Measurements from ENCODE around the gene JUNB. TPM values are rescaled to one million over a fixed set of nuclear protein-coding genes. Genes with fewer than 3 reads are reported as not detected.

JUNB gene
- total RNA-seq, 1 experiment from 2014 or later, result 116 TPM

DNA sequence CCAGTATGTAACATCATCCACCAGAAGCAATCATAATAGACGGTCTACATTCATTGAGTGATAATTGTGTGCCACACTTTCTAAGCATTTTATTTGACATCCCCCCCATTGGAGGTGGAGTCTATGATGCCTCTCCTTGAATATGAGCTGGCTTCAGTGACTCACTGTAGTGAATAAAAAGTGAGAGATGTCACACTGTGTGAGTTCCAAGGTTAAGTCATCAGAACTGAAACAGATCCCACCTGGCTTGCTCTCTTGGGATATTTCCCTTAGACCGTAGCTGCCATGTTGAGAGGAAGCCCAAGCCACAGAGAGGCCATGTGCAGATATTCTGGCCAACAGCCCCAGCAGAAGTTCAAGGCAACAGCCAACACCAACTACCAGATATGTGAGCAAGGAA, 30.5 kb downstream of the JUNB start:
- Mint-ChIP-seq H3K27ac (ENCODE audit: unreplicated experiment) (no peak overlapping the region), H3K36me3 (ENCODE audit: insufficient read depth, unreplicated experiment) (peaks cover 11% of the 10 kb centered on the region), H3K27me3 (ENCODE audit: unreplicated experiment) (peaks cover 8% of the 10 kb centered on the region), H3K4me1 (ENCODE audit: low read depth, unreplicated experiment) (no peaks in the 10 kb centered on the region), H3K9me3 (ENCODE audit: low read depth, unreplicated experiment) (no peaks in the 10 kb centered on the region), H3K4me3 (ENCODE audit: low read depth, unreplicated experiment) (no peak overlapping the region)
- no TSS peak for BruUV-seq (replicated peaks)
- intact Hi-C loops (cut with micrococcal nuclease; ENCODE audit: unreplicated experiment), result no loop called here
- CTCF ChIA-PET, result no interaction called here
- DNase-seq, result no peak
- no peak for TF ChIP-seq CTCF (IDR thresholded peaks at IDR 0.05; ENCODE audit: unreplicated experiment)

- no peak for TF ChIP-seq CTCF (IDR thresholded peaks at IDR 0.05; ENCODE audit: unreplicated experiment)
- Mint-ChIP-seq H3K4me1 (ENCODE audit: low read depth, unreplicated experiment) (peaks cover 7% of the 10 kb centered on the region), H3K27ac (ENCODE audit: unreplicated experiment) (no peak overlapping the region), H3K27me3 (ENCODE audit: unreplicated experiment) (peaks cover 33% of the 10 kb centered on the region), H3K9me3 (ENCODE audit: low read depth, unreplicated experiment) (no peaks in the 10 kb centered on the region), H3K36me3 (ENCODE audit: insufficient read depth, unreplicated experiment) (peaks cover 11% of the 10 kb centered on the region), H3K4me3 (ENCODE audit: low read depth, unreplicated experiment) (peak overlapping the region; percentile 32)
- no TSS peak for BruUV-seq (replicated peaks)
- intact Hi-C loops (cut with micrococcal nuclease; ENCODE audit: unreplicated experiment), result no loop called here
- CTCF ChIA-PET, result interaction anchor here (0.7 kb wide), 1 partner anchor 30 kb away, joined by 3 read pairs; no protein-coding TSS in a partner anchor
- peak; percentile 50 for DNase-seq
Measured at GRCh38 chr19:12825254-12826131, 34.2 kb downstream of the JUNB start.

GRCh38 chr19:12828494-12828893, 37.2 kb downstream of the JUNB start:
- no peaks in the 10 kb centered on the region for H3K9me3 Mint-ChIP-seq (ENCODE audit: low read depth, unreplicated experiment)
- H3K36me3 Mint-ChIP-seq (ENCODE audit: insufficient read depth, unreplicated experiment), result peaks cover 18% of the 10 kb centered on the region
- H3K27ac Mint-ChIP-seq (ENCODE audit: unreplicated experiment), result no peak overlapping the region
- intact Hi-C loops (cut with micrococcal nuclease; ENCODE audit: unreplicated experiment), result no loop called here
- peak; percentile 35 for DNase-seq
- H3K27me3 Mint-ChIP-seq (ENCODE audit: unreplicated experiment), result peaks cover 60% of the 10 kb centered on the region
- CTCF ChIA-PET, result interaction anchor here (0.6 kb wide), 1 partner anchor 1487 kb away, joined by 3 read pairs; no protein-coding TSS in a partner anchor
- BruUV-seq (replicated peaks), result no TSS peak
- H3K4me3 Mint-ChIP-seq (ENCODE audit: low read depth, unreplicated experiment), result no peak overlapping the region
- H3K4me1 Mint-ChIP-seq (ENCODE audit: low read depth, unreplicated experiment), result peaks cover 16% of the 10 kb centered on the region
- TF ChIP-seq CTCF (IDR thresholded peaks at IDR 0.05; ENCODE audit: unreplicated experiment), result no peak

- Mint-ChIP-seq H3K9me3 (ENCODE audit: low read depth, unreplicated experiment) (no peaks in the 10 kb centered on the region), H3K4me3 (ENCODE audit: low read depth, unreplicated experiment) (peak overlapping the region; percentile 55), H3K27ac (ENCODE audit: unreplicated experiment) (no peak overlapping the region), H3K4me1 (ENCODE audit: low read depth, unreplicated experiment) (peaks cover 9% of the 10 kb centered on the region), H3K36me3 (ENCODE audit: insufficient read depth, unreplicated experiment) (peaks cover 12% of the 10 kb centered on the region), H3K27me3 (ENCODE audit: unreplicated experiment) (peaks cover 79% of the 10 kb centered on the region)
- intact Hi-C loops (cut with micrococcal nuclease; ENCODE audit: unreplicated experiment), result no loop called here
- CTCF ChIA-PET, result no interaction called here
- BruUV-seq (replicated peaks), result no TSS peak
- TF ChIP-seq CTCF (IDR thresholded peaks at IDR 0.05; ENCODE audit: unreplicated experiment), result no peak
- DNase-seq, result no peak
Measured at GRCh38 chr19:12833418-12833737, 42.1 kb downstream of the JUNB start.
